Keratinocyte (primary cell): Measurements from ENCODE around the gene PAIP2B. TPM values are rescaled to one million over a fixed set of nuclear protein-coding genes. Genes with fewer than 3 reads are reported as not detected.

Experiments
- DNase-seq: peaks from one replicate; pipeline ENCODE4 v3.0.0-alpha.2; 2011; ENCODE audit warnings: low read depth, missing footprints, low spot score
- FAIRE-seq: peaks from 2 replicates; lab custom pipeline; 2011; peaks lifted over from hg19 to GRCh38; lab: Jason Lieb, UNC
- H2AFZ ChIP-seq: 2 replicates; pipeline ENCODE4 v1.6.0; 2012; ENCODE audit warnings: low read length, control low read depth, inconsistent platforms; ENCODE audit not compliant: control insufficient read depth
- H3K27ac ChIP-seq: 2 replicates; pipeline ENCODE4 v1.5.1; 2011; ENCODE audit warnings: low read length; ENCODE audit not compliant: control insufficient read depth, insufficient read depth
- H3K27me3 ChIP-seq: 3 replicates; pipeline ENCODE4 v1.6.0; 2011; ENCODE audit warnings: low read length; ENCODE audit not compliant: control insufficient read depth, insufficient read depth; ENCODE audit errors: extremely low read depth
- H3K36me3 ChIP-seq, 2 experiments: 2 replicates in 1 of 2; 3 replicates in 1 of 2; pipeline ENCODE4 v1.5.1; 2011; ENCODE audit warnings: low read length in 2 of 2, mild to moderate bottlenecking in 1 of 2; ENCODE audit not compliant: control insufficient read depth in 2 of 2, insufficient read depth in 2 of 2; ENCODE audit errors: extremely low read depth in 1 of 2
- H3K4me1 ChIP-seq: 3 replicates; pipeline ENCODE4 v1.5.1; 2011; ENCODE audit warnings: low read length; ENCODE audit not compliant: control insufficient read depth, insufficient read depth; ENCODE audit errors: extremely low read depth
- H3K4me2 ChIP-seq: 3 replicates; pipeline ENCODE4 v1.6.0; 2011; ENCODE audit warnings: low read depth, low read length; ENCODE audit not compliant: control insufficient read depth, insufficient read depth; ENCODE audit errors: extremely low read depth
- H3K4me3 ChIP-seq, 3 experiments: fragments of 200-600 bp in 1 of 3; sonication (generic) in 1 of 3; 2 replicates in 2 of 3; 3 replicates in 1 of 3; pipeline ENCODE4 v1.5.1; 2011 to 2016; ENCODE audit warnings: low read length in 3 of 3, mild to moderate bottlenecking in 3 of 3, control low read depth in 2 of 3, inconsistent platforms in 1 of 3, low read depth in 1 of 3, mixed read lengths in 1 of 3, mixed run types in 1 of 3, moderate library complexity in 1 of 3; ENCODE audit not compliant: control insufficient read depth in 2 of 3, insufficient read depth in 2 of 3; ENCODE audit errors: extremely low read depth in 1 of 3
- H3K79me2 ChIP-seq: 2 replicates; pipeline ENCODE4 v1.6.0; 2012; ENCODE audit warnings: low read length; ENCODE audit not compliant: control insufficient read depth, insufficient read depth
- H3K9ac ChIP-seq: 3 replicates; pipeline ENCODE4 v1.6.0; 2011; ENCODE audit warnings: low read length; ENCODE audit not compliant: control insufficient read depth, insufficient read depth; ENCODE audit errors: extremely low read depth
- H3K9me1 ChIP-seq: 3 replicates; pipeline ENCODE4 v1.6.0; 2011; ENCODE audit warnings: low read length; ENCODE audit not compliant: control insufficient read depth, insufficient read depth; ENCODE audit errors: extremely low read depth
- H3K9me3 ChIP-seq: 2 replicates; pipeline ENCODE4 v1.5.1; 2012; ENCODE audit warnings: low read depth, low read length; ENCODE audit not compliant: control insufficient read depth
- H4K20me1 ChIP-seq: 3 replicates; pipeline ENCODE4 v1.6.0; 2011; ENCODE audit warnings: low read length; ENCODE audit not compliant: control insufficient read depth, insufficient read depth; ENCODE audit errors: extremely low read depth
- CTCF ChIP-seq, 3 experiments: IDR thresholded peaks in 1 of 3; conservative IDR thresholded peaks in 1 of 3; optimal IDR thresholded peaks in 1 of 3; 2 replicates in 2 of 3; 3 replicates in 1 of 3; pipeline versions ENCODE3 to v1.5.1; 2011; ENCODE audit warnings: low read length in 3 of 3, mild to moderate bottlenecking in 3 of 3, moderate library complexity in 2 of 3, control low read depth in 1 of 3, inconsistent platforms in 1 of 3; ENCODE audit not compliant: insufficient read depth in 2 of 3; ENCODE audit errors: extremely low read depth in 1 of 3
- EZH2 ChIP-seq: IDR thresholded peaks from one replicate; pipeline ENCODE4 v1.6.1; 2012; ENCODE audit warnings: inconsistent platforms, mild to moderate bottlenecking, low read length, moderate library complexity
- dilution Hi-C: fragments of 300-500 bp; cut with MboI; formaldehyde crosslinking; loops from one replicate; pipeline ENCODE4 v1.7.0; 2020; ENCODE audit warnings: low sequenced_read_pairs; ENCODE audit not compliant: extremely low pct_ligation_motif_present
- polyA plus RNA-seq, 5 experiments: library from polyadenylated mRNA; depleted of rRNA in 3 of 5; stranded (reverse) in 3 of 5; stranded (forward) in 1 of 5; unstranded in 1 of 5; fragments of >200 nt; gene quantifications; 1 replicate in 1 of 5; 2 replicates in 3 of 5; 3 replicates in 1 of 5; pipeline versions ENCODE4 v1.2.1 to v1.2.3, GENCODE V29; 2011 to 2012; ENCODE audit warnings: missing spikeins in 2 of 5, low read depth in 1 of 5, low replicate concordance in 1 of 5

The PAIP2B gene
- polyA plus RNA-seq, 1 donor (not counting 4 experiments of a cell fraction or from before 2014, with no cell fraction given): 1.7 TPM

GRCh38 chr2:71243634-71244301 lies 16.9 kb upstream of the PAIP2B start:
- dilution Hi-C loops: no loop called here
- Histone ChIP-seq H3K79me2 (no peaks in the 10 kb centered on the region), H3K36me3 (no peaks in the 10 kb centered on the region), H3K27ac (no peak overlapping the region), H3K4me1 (no peaks in the 10 kb centered on the region), H3K4me3 (no peak overlapping the region), H3K9ac (no peak overlapping the region), H3K27me3 (peaks cover 17% of the 10 kb centered on the region), H2AFZ (no peak overlapping the region), H3K9me1 (no peaks in the 10 kb centered on the region), H3K9me3 (no peaks in the 10 kb centered on the region), H4K20me1 (no peaks in the 10 kb centered on the region), H3K4me2 (no peak overlapping the region)
- no peak for FAIRE-seq
- no peak for DNase-seq
- TF ChIP-seq EZH2: no peak
- TF ChIP-seq CTCF (optimal IDR thresholded peaks at IDR 0.05 in 1 of 3, IDR thresholded peaks at IDR 0.05 in 1 of 3, conservative IDR thresholded peaks at IDR 0.05 in 1 of 3; ENCODE audit: extremely low read depth in 1 of 3, insufficient read depth in 2 of 3, low read length in 3 of 3): no peak

- no peak overlapping the region for H2AFZ ChIP-seq
- peaks cover 22% of the 10 kb centered on the region for H3K27me3 ChIP-seq
- H3K36me3 ChIP-seq: no peaks in the 10 kb centered on the region
- TF ChIP-seq CTCF (optimal IDR thresholded peaks at IDR 0.05 in 1 of 3, IDR thresholded peaks at IDR 0.05 in 1 of 3, conservative IDR thresholded peaks at IDR 0.05 in 1 of 3; ENCODE audit: extremely low read depth in 1 of 3, insufficient read depth in 2 of 3, low read length in 3 of 3) (no peak), EZH2 (no peak)
- H3K4me3 ChIP-seq: no peak overlapping the region
- H3K79me2 ChIP-seq: no peaks in the 10 kb centered on the region
- FAIRE-seq: no peak
- no peak overlapping the region for H3K4me2 ChIP-seq
- no peaks in the 10 kb centered on the region for H3K9me1 ChIP-seq
- no peak overlapping the region for H3K9ac ChIP-seq
- no peaks in the 10 kb centered on the region for H3K9me3 ChIP-seq
- dilution Hi-C loops: no loop called here
- H3K27ac ChIP-seq: no peak overlapping the region
- no peaks in the 10 kb centered on the region for H4K20me1 ChIP-seq
- no peaks in the 10 kb centered on the region for H3K4me1 ChIP-seq
- DNase-seq: no peak
Measured at GRCh38 chr2:71240794-71241193, 13.9 kb upstream of the PAIP2B start.
